OCI-LY3 (cell line): ENCODE measurements around the gene NBL1.

ENCODE experiments used
- H2AFZ ChIP-seq: fragments of 200-600, 300-600 bp; shearing (Covaris generic); 2 replicates; pipeline ENCODE4 v1.6.0; 2014; ENCODE audit warnings: antibody characterized with exemption, low read depth, low read length
- H3K27ac ChIP-seq: fragments of 200-600, 300-600 bp; sonication (generic); 2 replicates; pipeline ENCODE4 v1.5.1; 2014; ENCODE audit warnings: mild to moderate bottlenecking, low read length, moderate library complexity, mixed read lengths
- H3K27me3 ChIP-seq: fragments of 200-600, 300-600 bp; sonication (generic); 2 replicates; pipeline ENCODE4 v1.6.1; 2014; ENCODE audit warnings: low read depth, low read length, mixed read lengths
- H3K36me3 ChIP-seq: fragments of 200-600, 300-600 bp; sonication (generic); replicated peaks from 2 replicates; pipeline ENCODE3; 2014; ENCODE audit warnings: low read depth, low read length, mixed read lengths
- H3K4me1 ChIP-seq: fragments of 300-600, 200-600 bp; sonication (generic); 2 replicates; pipeline ENCODE4 v1.6.1; 2014; ENCODE audit warnings: low read length, mixed read lengths
- H3K4me2 ChIP-seq: fragments of 200-600, 300-600 bp; sonication (generic); 2 replicates; pipeline ENCODE4 v1.6.1; 2014; ENCODE audit warnings: low read length, mixed read lengths
- H3K4me3 ChIP-seq: fragments of 300-600, 200-600 bp; sonication (generic); 2 replicates; pipeline ENCODE4 v1.5.1; 2014; ENCODE audit warnings: antibody characterized with exemption, mild to moderate bottlenecking, low read length, moderate library complexity
- H3K79me2 ChIP-seq: fragments of 300-600, 200-600 bp; shearing (Covaris generic); 2 replicates; pipeline ENCODE4 v1.6.1; 2014; ENCODE audit warnings: mild to moderate bottlenecking, low read length, mixed read lengths
- H3K9ac ChIP-seq: fragments of 300-600, 200-600 bp; shearing (Covaris generic); 2 replicates; pipeline ENCODE4 v1.6.0; 2014; ENCODE audit warnings: mild to moderate bottlenecking, low read length, moderate library complexity
- H3K9me3 ChIP-seq: fragments of 200-600, 300-600 bp; shearing (Covaris generic); 2 replicates; pipeline ENCODE4 v1.6.1; 2014; ENCODE audit warnings: low read length, mixed read lengths; ENCODE audit not compliant: insufficient read depth
- H4K20me1 ChIP-seq: fragments of 200-600, 300-600 bp; sonication (generic); 2 replicates; pipeline ENCODE4 v1.6.1; 2016; ENCODE audit warnings: low read length, mixed read lengths; ENCODE audit not compliant: insufficient read depth
- CTCF ChIP-seq: fragments of 200-600, 300-600 bp; sonication (generic); IDR thresholded peaks from 2 replicates; pipeline ENCODE4 v1.5.1; 2014; ENCODE audit warnings: antibody characterized with exemption, low read length, low read depth
- EZH2phosphoT487 ChIP-seq: fragments of 200-600 bp; shearing (Covaris generic); IDR thresholded peaks from 2 replicates; pipeline ENCODE4 v1.6.1; 2018; ENCODE audit warnings: antibody characterized with exemption, mixed run types, low read depth

The NBL1 gene

GRCh38 chr1:19597496-19598309, 46.4 kb upstream of the NBL1 start:
- Histone ChIP-seq H4K20me1 (peaks cover 11% of the 10 kb centered on the region), H3K4me2 (peak overlapping the region; percentile 89), H2AFZ (0 out of 2 replicates have a peak overlapping the region, but pooled peaks have one; percentile 45), H3K9ac (peak overlapping the region; percentile 90), H3K9me3 (no peaks in the 10 kb centered on the region), H3K79me2 (peaks cover 63% of the 10 kb centered on the region), H3K4me3 (peak overlapping the region; percentile 96), H3K27ac (peak overlapping the region; percentile 69), H3K27me3 (no peaks in the 10 kb centered on the region), H3K4me1 (peaks cover 11% of the 10 kb centered on the region; the same call in 1 of the 2 replicates), H3K36me3 (no peaks in the 10 kb centered on the region)
- no peak for TF ChIP-seq EZH2phosphoT487
- TF ChIP-seq CTCF = no peak

DNA sequence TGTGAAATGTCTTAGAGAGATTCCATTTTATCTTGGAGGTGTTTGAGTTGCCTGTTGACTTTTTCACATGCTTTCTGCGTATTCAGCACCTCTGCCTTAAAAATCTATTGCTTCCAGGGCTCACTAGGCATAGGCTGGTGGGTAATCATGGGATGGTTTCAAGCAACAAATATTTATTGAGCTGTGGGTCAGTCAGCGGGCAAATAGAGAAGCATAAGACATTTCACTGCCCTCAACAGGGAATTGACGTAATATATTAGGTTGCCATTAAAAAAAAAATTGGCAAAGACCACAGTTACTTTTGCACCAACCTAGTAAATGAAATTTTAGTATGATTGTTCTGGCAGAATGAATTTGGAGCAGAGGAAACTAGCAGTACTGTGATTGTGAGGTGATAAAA, 44.3 kb upstream of the NBL1 start:
- H3K79me2 ChIP-seq = peaks cover 84% of the 10 kb centered on the region
- TF ChIP-seq CTCF (no peak), EZH2phosphoT487 (no peak)
- H3K36me3 ChIP-seq = no peaks in the 10 kb centered on the region
- no peak overlapping the region for H3K4me2 ChIP-seq
- H3K9me3 ChIP-seq = no peaks in the 10 kb centered on the region
- H3K27me3 ChIP-seq = no peaks in the 10 kb centered on the region
- H2AFZ ChIP-seq = no peak overlapping the region
- H3K4me1 ChIP-seq = peaks cover 11% of the 10 kb centered on the region; the same call in 1 of the 2 replicates
- no peak overlapping the region for H3K27ac ChIP-seq
- peaks cover 20% of the 10 kb centered on the region for H4K20me1 ChIP-seq
- no peak overlapping the region for H3K4me3 ChIP-seq
- H3K9ac ChIP-seq = no peak overlapping the region

DNA sequence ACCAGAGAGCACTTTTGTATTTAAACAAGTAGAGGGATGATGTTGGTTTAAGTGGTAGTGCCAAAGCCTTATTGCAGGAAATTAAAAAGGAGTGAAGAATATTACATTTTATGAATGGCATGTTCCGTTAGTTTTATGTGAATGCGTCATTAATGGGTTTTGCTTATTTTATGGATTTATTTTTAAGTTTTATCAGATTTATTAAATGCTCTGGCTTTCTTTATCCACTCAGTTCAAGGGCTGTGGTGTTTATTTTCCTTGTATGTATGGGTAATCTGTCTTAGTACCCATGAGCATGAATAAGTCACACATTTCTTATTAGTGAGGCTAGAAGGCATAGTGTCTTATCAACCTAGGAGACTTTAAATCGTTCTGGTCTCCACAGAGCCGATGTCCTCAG, 41.6 kb upstream of the NBL1 start:
- H3K9ac ChIP-seq = no peak overlapping the region
- H3K4me2 ChIP-seq = no peak overlapping the region
- no peaks in the 10 kb centered on the region for H3K27me3 ChIP-seq
- peaks cover 100% of the 10 kb centered on the region for H3K79me2 ChIP-seq
- H3K36me3 ChIP-seq = no peaks in the 10 kb centered on the region
- no peak overlapping the region for H2AFZ ChIP-seq
- H3K4me3 ChIP-seq = no peak overlapping the region
- peaks cover 6% of the 10 kb centered on the region; the same call in 1 of the 2 replicates for H3K4me1 ChIP-seq
- no peak for TF ChIP-seq CTCF
- no peak for TF ChIP-seq EZH2phosphoT487
- H4K20me1 ChIP-seq = peaks cover 34% of the 10 kb centered on the region
- H3K27ac ChIP-seq = no peak overlapping the region
- H3K9me3 ChIP-seq = no peaks in the 10 kb centered on the region

DNA sequence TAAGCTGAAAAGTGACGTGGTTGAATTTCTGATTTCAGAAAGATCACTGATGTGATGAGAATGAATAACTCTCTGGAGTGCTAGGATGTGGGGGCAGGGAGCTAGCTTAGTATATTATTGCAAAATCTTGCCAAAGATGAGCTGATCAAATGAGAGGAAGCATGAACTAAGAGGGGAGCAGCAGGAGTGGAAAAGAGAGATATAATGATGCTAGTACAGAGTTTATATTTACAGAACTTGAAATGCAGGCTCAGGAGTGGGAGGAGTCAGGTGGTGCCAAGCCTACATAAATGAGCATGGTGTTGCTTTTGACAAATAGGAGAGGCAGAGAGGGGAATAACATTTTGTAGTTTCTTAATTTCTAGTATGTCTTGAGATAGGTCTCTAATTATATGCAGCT, 38.1 kb upstream of the NBL1 start:
- no peak overlapping the region for H3K9ac ChIP-seq
- peaks cover 28% of the 10 kb centered on the region for H4K20me1 ChIP-seq

More for the DNA sequence above, 38.1 kb upstream of the NBL1 start:
- TF ChIP-seq CTCF = no peak
- TF ChIP-seq EZH2phosphoT487 = no peak
- Histone ChIP-seq H3K27ac (no peak overlapping the region), H3K79me2 (peaks cover 96% of the 10 kb centered on the region), H3K4me3 (no peak overlapping the region), H2AFZ (no peak overlapping the region), H3K4me1 (no peaks in the 10 kb centered on the region), H3K9me3 (no peaks in the 10 kb centered on the region), H3K27me3 (no peaks in the 10 kb centered on the region), H3K4me2 (no peak overlapping the region), H3K36me3 (peaks cover 5% of the 10 kb centered on the region)
